T-helper 22 cell (primary cell): ENCODE results near the gene LTC4S.
A peak's percentile ranks its signal among the peaks of the same experiment; 100 is the strongest.

Source experiments
- DNase-seq: peaks from one replicate; pipeline ENCODE4 v3.0.0-alpha.2; 2020; ENCODE audit warnings: low read depth

Gene LTC4S

DNA sequence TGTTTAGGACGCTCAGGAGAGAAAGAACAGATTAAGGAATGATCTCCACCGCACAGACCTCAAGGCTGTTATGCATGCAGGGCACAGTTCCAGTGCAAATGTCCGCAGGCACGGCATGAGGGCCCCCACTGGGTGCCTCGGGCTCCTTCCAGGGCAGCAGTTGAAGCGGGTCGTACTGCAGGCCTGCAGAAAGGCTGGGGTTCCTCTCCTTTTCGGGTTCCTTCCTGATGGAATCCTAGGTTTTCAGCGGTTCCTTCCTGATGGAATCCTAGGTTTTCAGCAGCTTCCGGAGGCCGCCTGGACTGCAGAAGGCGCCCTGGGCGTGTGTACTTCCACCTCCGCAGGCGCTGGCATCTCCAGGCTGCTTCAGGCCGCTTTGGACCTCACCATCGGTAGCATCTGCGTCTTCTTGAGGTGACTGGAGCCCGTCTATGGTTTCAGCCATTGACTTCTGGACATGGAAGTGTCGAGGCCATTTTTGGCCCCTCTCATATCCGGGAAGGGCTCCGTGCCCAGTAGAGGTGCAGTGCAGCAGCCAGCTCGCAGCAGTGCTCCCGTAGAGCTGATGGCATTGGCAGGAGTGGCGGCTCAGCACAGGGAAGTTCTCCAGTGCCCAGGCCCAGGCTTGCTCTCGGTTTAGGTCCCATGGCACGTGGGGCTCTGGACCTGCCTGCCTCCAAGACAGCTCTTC lies 18.5 kb downstream of the LTC4S start:
- no peak for DNase-seq

DNA sequence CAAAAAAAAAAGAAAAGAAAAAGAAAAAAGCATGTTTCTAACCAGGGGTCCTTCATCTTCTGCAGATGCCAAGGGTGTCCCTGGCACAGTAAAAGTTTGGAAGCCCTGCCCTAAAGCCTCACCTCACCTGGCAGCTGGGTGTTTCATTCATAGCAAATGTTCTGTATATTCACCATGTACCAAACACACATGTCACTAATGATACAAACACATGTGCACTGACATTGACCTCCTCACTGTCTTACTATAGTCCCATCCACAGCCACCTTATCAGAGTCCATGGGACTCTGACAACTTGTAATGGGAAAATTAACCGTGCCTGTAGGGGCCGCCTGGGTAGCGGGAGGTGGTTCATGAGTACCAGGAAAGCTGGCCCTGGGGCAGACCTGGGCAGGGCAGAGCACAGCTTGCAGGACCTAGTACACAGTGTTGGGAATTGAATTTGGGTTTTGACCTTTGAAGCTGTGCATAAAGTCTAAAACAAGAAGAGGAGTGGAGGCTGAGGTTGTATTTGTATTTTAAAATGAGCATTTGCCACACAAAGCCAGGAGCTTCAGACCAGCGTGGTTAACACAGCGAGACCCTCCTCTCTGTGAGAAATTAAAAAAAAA lies 19.3 kb downstream of the LTC4S start:
- no peak for DNase-seq

DNA sequence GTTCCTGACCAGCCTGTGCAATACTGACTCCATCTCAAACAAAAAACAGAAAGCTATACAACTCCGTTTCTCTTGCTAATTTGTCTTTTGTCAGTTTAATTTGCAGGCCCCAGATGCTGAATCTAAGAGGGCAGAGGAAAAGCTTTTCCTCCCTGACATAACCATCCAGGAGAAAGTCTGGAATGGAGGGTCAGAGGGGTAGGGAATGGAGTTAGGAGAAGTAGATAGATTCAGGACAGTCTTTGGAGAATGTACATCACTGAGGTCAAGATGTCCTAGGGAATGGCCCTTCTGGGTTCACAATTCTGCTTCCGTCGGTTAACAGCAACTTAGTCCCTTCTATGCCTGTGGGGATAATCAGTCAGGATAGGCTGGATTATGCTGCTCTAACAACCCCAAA lies 20.3 kb downstream of the LTC4S start:
- no peak for DNase-seq

DNA sequence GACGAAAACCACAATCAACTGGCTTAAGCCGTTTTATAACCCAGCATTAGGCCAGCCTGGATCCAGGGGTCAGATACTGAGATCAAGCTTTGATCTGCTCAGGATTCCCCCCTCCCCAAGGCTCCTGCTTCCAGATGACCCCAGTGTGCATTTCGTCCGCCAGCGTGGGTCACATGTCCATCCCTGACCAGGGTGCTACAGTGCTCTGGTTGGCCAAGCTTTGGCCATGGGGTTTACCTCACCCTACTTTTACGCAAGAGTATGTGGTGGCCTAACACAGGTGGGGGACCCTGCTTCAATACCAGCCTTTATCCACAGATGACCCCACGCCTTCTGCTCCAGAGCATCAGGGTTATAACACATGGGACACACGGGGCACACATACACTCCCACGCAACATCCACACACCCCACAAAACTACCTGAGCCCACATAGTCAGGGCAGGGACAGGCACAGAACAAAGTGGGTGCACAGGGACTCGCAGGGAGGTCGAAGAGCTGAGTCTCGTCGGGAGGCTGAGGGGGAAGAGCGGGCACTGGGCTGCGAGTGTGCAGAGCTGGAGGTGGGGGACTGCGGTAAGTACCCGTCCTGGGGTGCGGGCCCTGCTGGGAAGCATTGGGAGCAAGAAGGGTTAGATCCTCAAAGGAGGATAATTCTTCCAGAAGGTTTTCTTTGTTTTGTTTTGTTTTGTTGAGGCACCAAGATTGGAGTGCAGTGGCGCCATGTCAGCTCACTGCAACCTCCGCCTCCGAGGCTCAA lies 21.9 kb downstream of the LTC4S start:
- DNase-seq: no peak

DNA sequence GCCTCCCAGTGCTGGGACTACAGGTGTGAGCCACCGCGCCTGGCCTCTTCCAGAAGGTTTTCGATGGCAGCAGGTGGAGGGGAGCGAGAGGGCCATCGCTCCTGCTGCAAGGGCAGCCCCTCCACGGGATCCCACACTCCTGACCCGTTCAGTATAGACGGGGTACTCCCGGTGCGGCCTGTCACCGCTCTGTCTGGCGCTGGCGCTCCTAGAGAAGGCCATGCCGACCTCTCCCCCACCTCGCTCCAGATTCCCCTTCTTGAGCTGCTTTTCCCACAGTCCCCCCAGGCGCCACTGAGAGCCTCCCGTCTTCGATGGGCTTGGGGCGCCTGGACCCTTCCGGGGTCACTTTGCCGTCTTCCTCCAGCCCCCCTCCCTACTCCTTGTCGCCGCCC lies 22.6 kb downstream of the LTC4S start:
- no peak for DNase-seq

DNA sequence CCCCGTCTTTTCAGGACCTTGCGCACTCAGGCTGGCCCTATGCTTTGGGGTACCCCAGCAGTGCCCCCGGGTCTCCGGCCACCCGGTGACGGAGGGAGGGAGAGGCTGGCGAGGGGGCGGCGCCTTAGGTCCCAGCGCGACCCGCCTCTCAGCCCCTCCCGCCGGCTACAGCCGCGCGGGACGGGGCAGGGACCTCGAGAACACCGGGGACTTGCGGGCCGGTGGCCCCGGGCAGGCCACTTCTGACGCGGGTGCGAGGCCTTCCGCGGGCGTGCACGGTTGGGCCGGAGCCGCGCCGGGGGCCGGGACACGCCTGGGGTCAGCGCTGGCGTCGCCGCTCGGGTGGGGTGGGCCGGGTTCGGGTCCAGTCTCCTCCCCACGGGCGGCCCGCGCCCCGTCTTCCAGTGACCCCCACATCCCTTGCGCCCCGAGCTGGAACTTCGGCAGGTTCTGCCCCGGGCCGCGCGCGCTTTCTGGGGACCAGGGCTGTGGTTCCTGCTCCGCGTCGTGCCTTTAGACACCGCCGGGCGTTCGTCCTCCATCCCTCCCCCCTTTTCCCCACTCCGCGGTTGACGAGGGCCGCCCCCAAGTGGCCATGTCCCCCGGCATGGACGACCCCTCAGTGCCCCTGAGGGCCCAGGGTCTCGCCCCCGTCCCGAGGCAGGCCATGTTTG lies 23.1 kb downstream of the LTC4S start:
- DNase-seq: no peak

DNA sequence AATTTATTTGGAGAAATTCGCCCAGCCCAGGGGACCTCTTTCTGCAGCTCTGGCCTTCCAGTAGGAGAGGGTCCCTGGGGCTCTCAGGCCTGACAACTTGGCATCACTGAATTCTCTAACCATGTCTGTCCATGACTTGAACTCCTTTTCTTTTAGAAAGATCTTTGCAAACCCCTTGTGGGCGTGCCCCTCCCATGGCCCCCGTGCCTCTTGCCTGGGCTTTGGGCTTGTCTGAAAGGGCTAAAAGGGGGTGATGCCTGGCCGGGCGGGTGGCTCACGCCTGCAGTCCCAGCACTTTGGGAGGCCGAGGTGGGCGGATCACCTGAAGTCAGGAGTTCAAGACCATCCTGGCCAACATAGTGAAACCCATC lies 23.7 kb downstream of the LTC4S start:
- DNase-seq: no peak

DNA sequence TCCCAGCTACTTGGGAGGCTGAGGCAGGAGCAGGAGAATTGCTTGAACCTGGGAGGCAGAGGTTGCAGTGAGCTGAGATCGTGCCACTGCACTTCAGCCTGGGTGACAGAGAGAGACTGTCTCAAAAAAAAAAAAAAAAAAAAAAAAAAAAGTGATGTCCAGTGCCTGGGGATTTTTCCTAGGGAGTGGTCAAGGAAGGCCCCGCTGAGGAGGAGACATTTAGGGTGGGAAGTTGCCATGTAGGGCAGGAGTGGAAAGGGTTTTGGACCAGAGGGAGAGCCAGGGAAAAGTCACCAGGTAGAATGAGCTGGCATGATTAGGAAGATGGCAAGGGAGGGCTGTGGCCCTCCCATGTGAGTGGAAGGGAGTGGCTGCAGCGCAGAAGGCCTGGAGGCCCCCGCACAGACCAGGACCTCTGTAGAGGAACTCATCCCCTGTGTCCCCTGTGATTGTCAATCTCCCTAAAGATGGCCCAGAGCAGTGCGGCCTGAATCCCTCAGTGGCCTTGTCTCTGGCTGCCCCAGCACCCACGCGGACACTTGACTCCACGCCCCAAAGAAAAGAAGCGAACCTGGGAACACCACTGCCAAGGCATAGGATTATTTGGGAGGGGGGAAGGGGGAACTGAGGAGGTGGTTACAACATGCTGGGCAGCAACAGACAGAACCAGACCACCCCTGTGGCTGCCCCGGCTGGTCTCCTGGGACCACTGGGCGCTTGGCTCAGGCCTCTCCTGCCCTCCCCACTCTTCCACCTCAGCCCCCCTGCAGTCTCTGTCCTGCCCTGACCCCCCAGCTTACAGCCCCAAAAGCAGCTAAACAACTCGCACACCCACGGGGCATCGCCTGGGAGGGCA lies 24.3 kb downstream of the LTC4S start:
- no peak for DNase-seq

DNA sequence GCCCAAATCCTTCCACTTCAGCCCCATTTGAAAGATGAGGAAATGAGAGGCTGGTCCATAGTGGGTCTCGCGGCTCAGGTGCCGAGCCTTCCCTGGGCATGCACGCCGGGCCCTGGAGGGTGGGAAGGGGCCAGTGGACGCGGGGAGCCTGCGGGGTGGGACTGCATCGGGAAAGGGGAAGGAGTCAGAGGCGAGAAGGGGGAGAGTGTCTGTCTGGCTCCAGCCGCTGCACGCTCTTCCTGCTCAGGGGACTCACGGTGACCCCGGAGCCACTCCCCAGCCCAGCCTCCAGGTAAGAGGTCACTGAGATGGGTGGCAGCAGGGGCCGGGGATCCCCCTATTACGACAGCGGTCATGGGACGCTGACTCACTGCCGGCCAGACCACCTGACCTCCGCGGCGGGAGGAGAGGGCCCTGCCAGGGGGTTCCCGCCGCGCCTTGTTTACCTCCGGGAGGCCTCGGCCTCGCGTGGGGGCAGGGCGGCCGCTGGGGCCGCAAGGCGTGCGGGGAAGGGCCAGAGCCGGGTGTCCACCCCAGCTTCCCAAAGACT lies 25.0 kb downstream of the LTC4S start:
- peak; percentile 94 for DNase-seq

DNA sequence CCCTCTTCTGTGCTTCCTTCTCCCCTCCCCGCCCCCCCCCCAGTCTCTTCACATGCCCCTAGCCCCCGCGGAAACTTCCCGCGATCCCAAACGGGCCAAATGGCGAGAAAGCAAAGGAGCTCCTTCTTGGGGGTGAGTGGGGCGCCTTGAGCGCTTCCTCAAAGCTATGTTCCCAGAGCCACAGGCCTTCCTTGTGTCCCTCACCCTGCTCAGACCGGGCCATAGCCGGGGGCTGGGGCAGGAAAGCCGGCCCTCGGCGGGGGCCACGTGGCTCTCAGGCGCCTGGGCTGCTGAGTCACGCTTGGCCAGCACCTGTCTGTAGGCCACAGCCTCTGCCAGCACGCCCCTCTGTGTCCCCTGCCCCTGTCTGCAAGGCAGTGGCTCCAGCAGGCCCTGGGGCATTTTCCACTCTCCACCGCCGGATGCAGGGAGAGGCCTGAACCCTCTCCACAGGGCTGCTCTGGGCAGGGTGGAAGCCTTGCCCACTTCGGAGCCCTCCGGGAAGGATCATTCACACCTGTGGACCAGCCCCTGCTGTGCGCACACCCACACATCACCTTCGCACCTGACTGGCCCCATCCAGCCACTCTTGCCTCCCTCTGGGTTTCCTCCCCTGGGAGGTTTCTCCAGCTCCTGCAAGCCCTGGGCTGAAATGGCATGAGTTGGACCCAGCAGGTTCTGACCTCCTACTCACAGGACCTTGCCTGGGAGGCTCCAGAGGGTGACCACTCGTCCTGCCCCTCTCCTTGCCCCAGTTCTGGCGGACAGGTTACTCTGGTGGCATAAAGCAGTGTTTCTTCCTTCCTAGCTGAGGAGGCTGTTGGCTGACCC lies 25.7 kb downstream of the LTC4S start:
- peak; percentile 39 for DNase-seq

DNA sequence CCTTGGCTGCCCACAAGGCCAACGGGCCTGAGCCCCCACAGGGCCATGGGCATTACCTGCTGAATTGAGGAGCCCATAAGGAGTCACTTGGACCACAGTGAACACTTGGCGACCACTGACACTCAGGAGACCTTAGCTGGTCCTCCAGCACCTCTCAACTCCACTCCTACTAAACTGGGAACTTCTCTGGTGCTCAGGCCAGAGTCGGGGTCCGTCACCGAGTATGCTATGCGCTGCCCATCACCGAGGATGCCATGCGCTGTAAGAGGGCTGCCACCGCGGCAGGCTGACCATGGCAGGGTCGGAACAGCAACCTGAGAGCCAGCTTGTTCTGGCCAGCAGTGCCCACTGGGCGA lies 26.3 kb downstream of the LTC4S start:
- DNase-seq: no peak

DNA sequence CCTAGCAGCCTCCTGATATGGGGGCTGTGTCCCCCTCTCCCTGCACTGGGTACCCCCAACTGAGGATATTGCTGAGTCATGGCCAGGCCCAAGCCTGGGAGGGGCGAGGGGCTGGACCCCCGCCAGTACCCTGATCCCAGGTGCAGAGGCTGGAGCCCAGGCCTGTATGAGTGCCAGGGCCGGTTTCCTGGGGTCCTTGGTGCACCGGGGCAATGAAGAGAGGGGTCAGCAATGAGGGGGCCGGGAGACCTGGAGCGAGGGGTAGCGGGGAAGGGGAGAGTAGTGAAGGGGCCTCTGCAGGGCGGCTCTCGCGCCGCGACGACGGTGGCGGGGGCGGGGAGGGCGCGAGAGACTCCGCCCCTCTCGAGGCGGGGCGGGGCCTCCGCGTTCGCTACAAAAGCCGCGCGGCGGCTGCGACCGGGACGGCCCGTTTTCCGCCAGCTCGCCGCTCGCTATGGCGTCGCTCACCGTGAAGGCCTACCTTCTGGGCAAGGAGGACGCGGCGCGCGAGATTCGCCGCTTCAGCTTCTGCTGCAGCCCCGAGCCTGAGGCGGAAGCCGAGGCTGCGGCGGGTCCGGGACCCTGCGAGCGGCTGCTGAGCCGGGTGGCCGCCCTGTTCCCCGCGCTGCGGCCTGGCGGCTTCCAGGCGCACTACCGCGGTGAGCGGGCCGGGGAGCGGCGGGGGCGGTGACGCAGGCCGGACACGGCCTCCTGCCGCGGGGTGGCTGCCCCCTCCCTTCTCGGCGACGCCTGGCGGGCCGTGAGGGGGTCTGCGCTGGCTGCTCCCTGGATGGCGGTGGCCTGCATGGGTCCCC lies 26.9 kb downstream of the LTC4S start, which contains the start of gene SQSTM1:
Gene SQSTM1, plus strand, starts transcription at position 423 of the 815 bp plus-strand sequence. Its CDS starts 32 bp downstream, at position 455.
- DNase-seq: peak; percentile 67

DNA sequence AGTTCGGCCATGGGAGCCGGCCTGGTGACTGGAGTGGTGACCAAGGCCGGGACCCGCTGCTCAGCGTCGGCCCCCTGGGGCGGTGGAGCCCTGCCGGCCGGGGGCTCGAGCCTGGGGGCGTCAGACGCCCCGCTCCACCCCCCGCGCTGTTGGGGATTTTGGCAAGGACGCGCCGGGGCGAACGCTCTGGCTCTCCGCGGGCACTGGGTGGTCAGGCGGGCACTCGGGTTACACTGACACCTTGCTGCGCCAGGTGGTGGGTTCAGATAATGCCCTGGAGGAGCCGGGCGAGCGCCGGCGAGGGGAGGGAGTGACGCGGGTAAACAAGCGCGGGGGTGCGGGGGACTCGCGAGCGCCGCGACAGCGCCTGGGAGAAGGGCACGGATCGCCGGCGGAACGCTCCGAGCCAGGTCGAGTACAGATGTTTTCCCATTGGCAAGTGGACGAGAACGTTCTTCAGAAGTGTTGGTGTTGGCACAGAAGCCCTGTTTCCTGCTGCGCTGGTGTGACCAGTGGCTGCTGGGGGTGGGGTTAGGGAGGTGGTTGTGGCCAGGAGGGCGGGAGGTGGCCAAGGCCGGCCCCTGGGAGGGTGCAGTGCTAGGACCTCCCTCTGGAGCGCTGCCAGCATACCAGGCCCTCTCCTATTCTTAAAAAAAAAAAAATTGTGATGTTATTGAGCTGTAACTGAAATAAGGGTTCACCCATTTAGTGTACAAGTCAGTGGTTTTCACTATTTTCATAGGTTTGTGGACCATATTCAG lies 27.7 kb downstream of the LTC4S start:
- DNase-seq: peak; percentile 80

DNA sequence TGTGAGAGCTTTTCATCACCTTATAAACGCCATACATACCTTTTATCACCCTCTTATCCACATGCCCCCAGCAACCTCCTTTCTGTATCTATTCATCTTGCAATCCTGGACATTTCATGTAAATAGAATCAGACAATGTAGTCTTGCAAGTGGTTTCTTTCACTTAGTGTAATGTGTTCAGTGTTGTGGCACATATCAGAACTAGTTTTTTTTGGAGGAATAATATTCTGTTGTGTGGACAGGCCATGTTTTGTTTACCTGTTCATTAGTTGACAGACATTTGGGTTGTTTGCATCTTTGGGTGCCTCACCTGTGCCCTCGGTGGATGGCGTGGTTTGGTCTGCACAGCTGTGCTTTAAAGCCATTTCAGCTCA lies 28.3 kb downstream of the LTC4S start:
- DNase-seq: no peak

DNA sequence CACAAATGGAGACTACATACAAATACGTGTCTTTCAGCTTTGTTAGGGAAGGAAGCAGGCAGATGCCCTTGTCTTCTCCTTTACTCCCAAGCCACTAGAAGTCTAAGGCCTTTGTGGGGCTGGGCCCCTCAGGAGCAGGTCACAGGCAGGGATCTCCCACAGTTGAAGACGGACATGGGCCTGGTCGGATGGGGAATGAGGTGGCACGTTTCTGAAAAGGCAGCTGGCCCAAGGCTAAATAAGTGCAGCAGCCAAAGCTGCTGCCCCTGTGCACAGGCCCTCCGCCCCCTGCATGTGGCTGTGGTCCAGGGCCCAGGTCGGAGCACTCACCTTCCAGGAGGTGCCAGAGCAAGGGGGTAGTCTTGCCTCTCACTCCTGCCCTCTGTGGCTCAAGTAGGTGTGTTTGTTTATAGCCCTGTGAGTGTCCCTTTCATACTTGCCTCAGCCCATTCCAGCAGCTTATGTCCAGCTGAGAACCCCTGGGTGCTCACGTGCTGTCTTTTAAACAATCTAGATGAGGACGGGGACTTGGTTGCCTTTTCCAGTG lies 28.7 kb downstream of the LTC4S start:
- no peak for DNase-seq

DNA sequence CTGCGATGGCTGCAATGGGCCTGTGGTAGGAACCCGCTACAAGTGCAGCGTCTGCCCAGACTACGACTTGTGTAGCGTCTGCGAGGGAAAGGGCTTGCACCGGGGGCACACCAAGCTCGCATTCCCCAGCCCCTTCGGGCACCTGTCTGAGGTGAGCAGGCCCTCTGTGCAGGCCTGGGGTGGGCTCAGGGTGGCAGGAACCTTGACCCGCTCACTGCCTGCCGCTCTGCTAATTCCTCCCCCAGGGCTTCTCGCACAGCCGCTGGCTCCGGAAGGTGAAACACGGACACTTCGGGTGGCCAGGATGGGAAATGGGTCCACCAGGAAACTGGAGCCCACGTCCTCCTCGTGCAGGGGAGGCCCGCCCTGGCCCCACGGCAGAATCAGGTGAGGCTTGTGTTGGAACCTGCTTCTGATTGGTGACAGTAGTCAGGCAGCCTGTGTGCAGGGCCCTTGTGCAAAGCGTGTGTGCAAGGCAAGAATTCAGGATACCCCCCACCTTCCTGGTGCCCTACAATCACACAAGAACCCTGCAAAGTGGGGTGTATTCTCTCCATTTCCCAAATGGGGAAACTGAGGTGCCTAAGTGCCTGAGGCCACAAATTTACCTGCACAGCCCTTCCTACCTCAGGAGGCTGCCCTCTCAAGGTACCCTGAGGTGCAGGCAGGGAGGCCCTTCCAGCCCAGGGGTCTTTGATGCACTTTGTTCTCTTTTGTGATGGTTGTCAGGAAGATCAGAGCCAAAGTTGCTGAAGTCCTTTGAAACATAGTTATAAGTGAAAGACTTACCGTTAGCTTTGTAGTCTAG lies 30.4 kb downstream of the LTC4S start:
- DNase-seq: no peak

DNA sequence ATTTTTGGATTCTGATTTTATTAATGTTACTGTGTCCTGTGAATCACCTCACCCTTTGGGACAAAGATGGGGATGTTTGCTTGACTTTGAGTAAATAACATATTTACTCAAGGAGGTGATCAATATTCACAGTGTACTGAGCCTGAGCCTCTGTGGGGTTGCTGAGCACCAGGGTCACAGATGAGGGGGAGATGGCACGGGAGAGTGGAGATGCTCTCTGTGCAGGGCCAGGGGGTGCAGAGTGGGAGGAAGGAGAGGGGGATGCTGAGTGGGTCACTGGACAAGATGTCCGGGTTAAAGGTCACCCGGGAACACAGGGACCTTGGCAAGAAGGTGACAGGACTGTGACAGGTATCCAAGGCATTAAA lies 30.9 kb downstream of the LTC4S start:
- no peak for DNase-seq

DNA sequence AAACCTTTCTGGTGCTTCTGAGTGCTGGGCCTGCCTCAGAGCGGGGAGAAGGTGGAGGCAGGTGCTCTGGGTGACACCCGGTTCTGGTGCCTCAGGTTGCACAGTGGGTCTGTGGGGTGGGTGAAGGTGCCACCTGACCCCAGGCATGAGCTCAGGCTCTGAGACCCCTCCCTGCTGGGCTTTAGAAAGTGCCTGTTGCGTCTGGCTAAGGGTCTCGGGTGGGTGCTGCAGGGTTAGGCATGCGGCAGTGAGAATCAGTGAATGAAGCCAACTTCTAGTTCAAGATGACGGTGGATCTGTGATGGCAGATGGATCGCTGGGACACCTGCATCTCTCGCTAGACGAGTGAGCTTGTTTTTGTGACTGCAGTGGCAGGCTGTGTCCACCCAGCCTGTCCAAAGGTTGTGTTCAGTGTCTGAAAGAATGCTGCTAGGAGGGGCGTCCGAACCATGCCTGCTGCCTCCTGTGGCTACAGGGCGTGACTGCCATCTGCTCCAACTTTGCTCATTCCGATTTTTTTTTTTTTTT lies 31.9 kb downstream of the LTC4S start:
- no peak for DNase-seq
